Common myeloid progenitor, CD34-positive (primary cell): ENCODE results near the gene NDUFA11.
"Not testable (repeated sequence)": the region's sequence is repeated elsewhere in the genome, so short reads cannot be mapped to it uniquely, and the experiment has no call there.

Source experiments
- CTCF ChIA-PET: fragments of 350-600 bp; sonication (Branson Sonifier 250); formaldehyde crosslinking; loops from one replicate; lab custom pipeline; 2021; ENCODE audit warnings: antibody characterized with exemption; lab: Charles Lee
- POLR2A ChIA-PET: fragments of 350-600 bp; sonication (Branson Sonifier 250); formaldehyde crosslinking; loops from one replicate; lab custom pipeline; 2021; ENCODE audit warnings: antibody characterized with exemption; lab: Charles Lee
- DNase-seq, 3 donors: peaks; one replicate each; pipeline versions ENCODE4 v3.0.0 to v3.0.0-alpha.2; 2013
- H3K27ac ChIP-seq, 2 experiments: 1 replicate in 1 of 2; 2 replicates in 1 of 2; pipeline ENCODE4 v1.7.0; 2013; ENCODE audit warnings: inconsistent platforms in 2 of 2, low read length in 2 of 2, mild to moderate bottlenecking in 2 of 2, low read depth in 1 of 2, moderate library complexity in 1 of 2; ENCODE audit not compliant: severe bottlenecking in 2 of 2, insufficient read depth in 1 of 2, poor library complexity in 1 of 2
- H3K27me3 ChIP-seq, 5 experiments: replicated peaks in 2 of 5; 1 replicate in 3 of 5; 2 replicates in 2 of 5; pipeline versions ENCODE4 v1.6.1 to v1.7.0; 2013; ENCODE audit warnings: low read length in 4 of 5, mild to moderate bottlenecking in 2 of 5, moderate library complexity in 2 of 5, inconsistent platforms in 1 of 5; ENCODE audit not compliant: insufficient read depth in 5 of 5, control insufficient read depth in 4 of 5
- H3K36me3 ChIP-seq, 4 experiments: 1 replicate in 2 of 4; 2 replicates in 2 of 4; pipeline versions ENCODE4 v1.6.1 to v1.7.0; 2013; ENCODE audit warnings: low read length in 3 of 4, control low read depth in 1 of 4, mild to moderate bottlenecking in 1 of 4; ENCODE audit not compliant: control insufficient read depth in 4 of 4, insufficient read depth in 4 of 4
- H3K4me1 ChIP-seq, 4 experiments: 1 replicate in 3 of 4; 2 replicates in 1 of 4; pipeline versions ENCODE4 v1.6.1 to v1.7.1; 2013; ENCODE audit warnings: low read length in 3 of 4, mild to moderate bottlenecking in 3 of 4, control low read depth in 1 of 4, inconsistent platforms in 1 of 4, moderate library complexity in 1 of 4; ENCODE audit not compliant: control insufficient read depth in 4 of 4, insufficient read depth in 4 of 4; ENCODE audit errors: control extremely low read depth in 1 of 4
- H3K4me3 ChIP-seq, 7 experiments: 1 replicate in 4 of 7; 2 replicates in 3 of 7; pipeline versions ENCODE4 v1.5.1 to v1.7.0; 2013; ENCODE audit warnings: mild to moderate bottlenecking in 7 of 7, low read length in 6 of 7, moderate library complexity in 6 of 7, inconsistent platforms in 2 of 7, low read depth in 2 of 7, control low read depth in 1 of 7; ENCODE audit not compliant: insufficient read depth in 4 of 7, control insufficient read depth in 1 of 7; ENCODE audit errors: extremely low read depth in 1 of 7
- H3K9me3 ChIP-seq, 5 experiments: 1 replicate in 4 of 5; 2 replicates in 1 of 5; pipeline versions ENCODE4 v1.6.1 to v1.7.1; 2013; ENCODE audit warnings: low read length in 4 of 5, mild to moderate bottlenecking in 2 of 5, inconsistent platforms in 1 of 5, low read depth in 1 of 5, moderate library complexity in 1 of 5; ENCODE audit not compliant: control insufficient read depth in 4 of 5, insufficient read depth in 2 of 5; ENCODE audit errors: control extremely low read depth in 1 of 5
- WGBS: methylation state at CpG from one replicate; pipeline ENCODE4 v1.1.5; 2013; ENCODE audit not compliant: insufficient coverage; 5-methylcytosine and 5-hydroxymethylcytosine counted together

NDUFA11 gene

GRCh38 chr19:5880196-5880595, 23.4 kb downstream of the NDUFA11 start:
- DNase-seq, result no peak
- H3K27ac ChIP-seq, result no peak overlapping the region
- ChIA-PET CTCF (no interaction called here), POLR2A (no interaction called here)
- no peaks in the 10 kb centered on the region for H3K9me3 ChIP-seq
- peaks cover 2 to 22% (median 7%) of the 10 kb centered on the region in 5 experiments for H3K27me3 ChIP-seq
- WGBS, result 86% methylated on average over 2 of the region's 6 CpGs
- no peaks in the 10 kb centered on the region for H3K36me3 ChIP-seq
- H3K4me1 ChIP-seq, result peaks cover 0 to 2% (median 0%) of the 10 kb centered on the region in 4 experiments
- no peak overlapping the region for H3K4me3 ChIP-seq

GRCh38 chr19:5877882-5878281, 25.7 kb downstream of the NDUFA11 start:
- Histone ChIP-seq H3K27ac (no peak overlapping the region), H3K4me3 (no peak overlapping the region), H3K4me1 (peaks cover 0 to 2% (median 0%) of the 10 kb centered on the region in 4 experiments), H3K9me3 (no peaks in the 10 kb centered on the region), H3K36me3 (no peaks in the 10 kb centered on the region), H3K27me3 (peaks cover 2 to 22% (median 7%) of the 10 kb centered on the region in 5 experiments)
- ChIA-PET POLR2A (no interaction called here), CTCF (no interaction called here)
- WGBS, result 88% methylated on average over 5 of the region's 9 CpGs
- no peak for DNase-seq

- ChIA-PET POLR2A (no interaction called here), CTCF (no interaction called here)
- Histone ChIP-seq H3K9me3 (no peaks in the 10 kb centered on the region), H3K4me1 (peaks cover 0 to 2% (median 0%) of the 10 kb centered on the region in 4 experiments), H3K27ac (no peak overlapping the region), H3K27me3 (peaks cover 2 to 22% (median 6%) of the 10 kb centered on the region in 5 experiments), H3K36me3 (no peaks in the 10 kb centered on the region), H3K4me3 (no peak overlapping the region)
- DNase-seq, result no peak
- 94% methylated on average over 7 of the region's 8 CpGs for WGBS
Observed at GRCh38 chr19:5877427-5877826, 26.2 kb downstream of the NDUFA11 start.

GRCh38 chr19:5874496-5874895, 29.1 kb downstream of the NDUFA11 start:
- H3K9me3 ChIP-seq, DNase-seq, H3K36me3 ChIP-seq, H3K27ac ChIP-seq, H3K4me3 ChIP-seq, H3K27me3 ChIP-seq, H3K4me1 ChIP-seq, POLR2A ChIA-PET: not testable (repeated sequence)
- 98% methylated on average over 6 of the region's 7 CpGs for WGBS
- CTCF ChIA-PET, result interaction anchor here (1.7 kb wide), 1 partner anchor 70 kb away, joined by 3 read pairs; no protein-coding TSS in a partner anchor

GRCh38 chr19:5873617-5874199, 29.9 kb downstream of the NDUFA11 start:
- no peak overlapping the region for H3K4me3 ChIP-seq
- 97% methylated on average over 12 of the region's 12 CpGs for WGBS
- CTCF ChIA-PET, result interaction anchor here (1.7 kb wide), 1 partner anchor 70 kb away, joined by 3 read pairs; no protein-coding TSS in a partner anchor
- POLR2A ChIA-PET, result no interaction called here
- H3K27me3 ChIP-seq, result peaks cover 0 to 3% (median 0%) of the 10 kb centered on the region in 5 experiments
- H3K27ac ChIP-seq, result no peak overlapping the region
- H3K36me3 ChIP-seq, result no peaks in the 10 kb centered on the region
- H3K9me3 ChIP-seq, result no peaks in the 10 kb centered on the region
- no peak for DNase-seq
- H3K4me1 ChIP-seq, result no peaks in the 10 kb centered on the region

GRCh38 chr19:5870986-5871394, 32.6 kb downstream of the NDUFA11 start:
- Histone ChIP-seq H3K36me3 (no peaks in the 10 kb centered on the region), H3K9me3 (no peaks in the 10 kb centered on the region), H3K27me3 (no peaks in the 10 kb centered on the region), H3K27ac (no peak overlapping the region), H3K4me3 (no peak overlapping the region), H3K4me1 (no peaks in the 10 kb centered on the region)
- ChIA-PET CTCF (interaction anchor here (2.7 kb wide), 1 partner anchor 67 kb away, joined by 8 read pairs; no protein-coding TSS in a partner anchor), POLR2A (interaction anchor here (0.6 kb wide), 1 partner anchor 55 kb away, joined by 7 read pairs; no protein-coding TSS in a partner anchor)
- WGBS, result 98% methylated on average over 11 of the region's 12 CpGs
- no peak for DNase-seq

DNA sequence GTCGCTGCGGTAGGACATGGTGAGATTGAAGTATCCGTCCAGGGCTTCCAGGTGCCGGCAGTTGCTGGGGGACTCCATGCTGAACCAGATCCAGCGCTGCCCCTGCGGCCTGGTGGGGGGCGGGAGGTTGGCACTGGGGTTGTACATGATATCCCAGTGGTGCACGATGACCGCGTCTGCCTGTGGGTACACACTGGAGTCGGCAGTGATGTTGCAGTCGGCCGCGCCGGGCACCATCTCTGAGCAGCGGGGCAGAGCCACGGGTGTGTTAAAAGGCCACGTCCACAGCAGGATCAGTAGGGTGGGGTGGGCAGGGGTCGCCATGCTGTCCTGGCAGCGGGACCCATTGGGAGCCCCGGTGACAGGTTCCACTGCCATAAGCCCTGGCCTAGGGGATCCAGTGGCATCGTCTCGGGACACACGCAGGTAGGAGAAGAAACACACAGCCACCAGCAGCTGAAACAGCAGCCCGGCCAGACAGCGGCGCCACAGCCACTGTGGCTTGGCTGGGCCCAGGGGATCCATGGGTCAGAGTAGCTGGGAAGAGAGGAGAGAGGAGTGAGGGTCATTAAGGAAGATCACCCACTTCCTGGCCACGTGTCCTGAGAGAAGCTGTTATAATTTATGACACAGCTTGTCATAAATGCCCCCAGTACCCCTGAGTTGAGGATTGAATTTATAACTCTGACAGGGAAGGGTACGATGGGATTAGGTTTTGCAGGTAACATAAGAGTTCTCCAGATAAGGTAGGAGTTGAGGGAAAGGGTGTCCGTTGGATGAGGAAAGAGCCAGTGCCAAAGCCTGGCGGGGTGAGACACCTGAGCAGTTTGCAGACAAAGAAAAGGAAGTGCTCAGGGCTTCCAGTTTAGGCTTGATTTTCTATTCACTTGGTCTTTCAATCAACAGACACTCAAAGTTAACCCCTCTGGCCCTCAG, 36.1 kb downstream of the NDUFA11 start:
- WGBS, result 92% methylated on average over 24 of the region's 31 CpGs
- Histone ChIP-seq H3K4me3 (no peak overlapping the region), H3K36me3 (no peaks in the 10 kb centered on the region), H3K4me1 (no peaks in the 10 kb centered on the region), H3K27ac (no peak overlapping the region), H3K9me3 (no peaks in the 10 kb centered on the region), H3K27me3 (no peaks in the 10 kb centered on the region)
- CTCF ChIA-PET, result no interaction called here
- no peak for DNase-seq
- POLR2A ChIA-PET, result no interaction called here
